Ramos (cell line): ENCODE data around the gene QTRT2.

Source experiments
- in situ Hi-C: fragments of 300-500 bp; cut with MboI; formaldehyde crosslinking; loops from one replicate; pipeline ENCODE4 v1.14.3; 2022; ENCODE audit warnings: low sequenced_read_pairs; ENCODE audit not compliant: unreplicated experiment

Gene QTRT2

GRCh38 chr3:114076711-114077110 is 20.2 kb downstream of the QTRT2 start:
- in situ Hi-C loops: no loop called here

- in situ Hi-C loops: no loop called here
These were observed 21.6 kb downstream of the QTRT2 start for GRCh38 chr3:114078126-114078525.

GRCh38 chr3:114079761-114080160 is 23.2 kb downstream of the QTRT2 start:
- in situ Hi-C loops: no loop called here

- in situ Hi-C loops: no loop called here
These were observed 23.7 kb downstream of the QTRT2 start for GRCh38 chr3:114080201-114080600.

GRCh38 chr3:114081037-114081436 is 24.5 kb downstream of the QTRT2 start:
- in situ Hi-C loops: no loop called here

GRCh38 chr3:114083112-114083511 is 26.6 kb downstream of the QTRT2 start:
- in situ Hi-C loops: no loop called here

GRCh38 chr3:114086356-114086755 is 29.8 kb downstream of the QTRT2 start:
- in situ Hi-C loops: no loop called here

GRCh38 chr3:114089675-114090074 is 33.1 kb downstream of the QTRT2 start:
- in situ Hi-C loops: no loop called here

GRCh38 chr3:114092151-114093015 is 35.8 kb downstream of the QTRT2 start:
- in situ Hi-C loops: no loop called here

GRCh38 chr3:114093016-114093380 is 36.5 kb downstream of the QTRT2 start:
- in situ Hi-C loops: no loop called here

GRCh38 chr3:114093596-114093995 is 37.1 kb downstream of the QTRT2 start:
- in situ Hi-C loops: no loop called here

GRCh38 chr3:114095796-114096195 is 39.3 kb downstream of the QTRT2 start:
- in situ Hi-C loops: no loop called here

- in situ Hi-C loops: no loop called here
These were observed 44.6 kb downstream of the QTRT2 start for GRCh38 chr3:114101101-114101500.

GRCh38 chr3:114103181-114103580 is 46.6 kb downstream of the QTRT2 start:
- in situ Hi-C loops: no loop called here

GRCh38 chr3:114103858-114104257 is 47.3 kb downstream of the QTRT2 start:
- in situ Hi-C loops: no loop called here

- in situ Hi-C loops: no loop called here
These were observed 47.9 kb downstream of the QTRT2 start for GRCh38 chr3:114104414-114104813.

GRCh38 chr3:114108137-114108536 is 51.6 kb downstream of the QTRT2 start:
- in situ Hi-C loops: no loop called here

GRCh38 chr3:114110439-114110838 is 53.9 kb downstream of the QTRT2 start:
- in situ Hi-C loops: no loop called here

GRCh38 chr3:114111060-114111770 is 54.7 kb downstream of the QTRT2 start:
- in situ Hi-C loops: no loop called here

- in situ Hi-C loops: no loop called here
These were observed 56.2 kb downstream of the QTRT2 start for GRCh38 chr3:114112696-114113095.

- in situ Hi-C loops: no loop called here
These were observed 58.2 kb downstream of the QTRT2 start for GRCh38 chr3:114114719-114115118.

- in situ Hi-C loops: no loop called here
These were observed 58.6 kb downstream of the QTRT2 start for GRCh38 chr3:114115143-114115542.
